Stomach (tissue), 4 donors: ENCODE results near the gene RSL1D1.

Source experiments
- EP300 ChIP-seq: sonication (generic); formaldehyde crosslinking; IDR thresholded peaks from one replicate; pipeline ENCODE4 v1.6.1; 2017; ENCODE audit warnings: antibody characterized with exemption
- POLR2A ChIP-seq, 4 donors: fragments of 450-650 bp; IDR thresholded peaks; one replicate each; pipeline ENCODE4 v1.6.1; 2016; ENCODE audit warnings: antibody characterized with exemption in 4 of 4, control low read depth in 2 of 4, mild to moderate bottlenecking in 1 of 4, moderate library complexity in 1 of 4
- POLR2AphosphoS5 ChIP-seq, 3 donors: sonication (generic); formaldehyde crosslinking; IDR thresholded peaks; one replicate each; pipeline ENCODE4 v1.6.1; 2016; ENCODE audit warnings: antibody characterized with exemption in 3 of 3
- TF ChIP-seq, protein P1 (sequence below), 7 experiments: fragments of 450-650 bp in 4 of 7; fragments of 200-600 bp in 3 of 7; sonication (generic) in 3 of 7; IDR thresholded peaks; one replicate each; pipeline ENCODE4 v1.5.1; 2016 to 2019; ENCODE audit warnings: antibody characterized with exemption in 7 of 7, control low read depth in 2 of 7, mild to moderate bottlenecking in 1 of 7

DNA sequence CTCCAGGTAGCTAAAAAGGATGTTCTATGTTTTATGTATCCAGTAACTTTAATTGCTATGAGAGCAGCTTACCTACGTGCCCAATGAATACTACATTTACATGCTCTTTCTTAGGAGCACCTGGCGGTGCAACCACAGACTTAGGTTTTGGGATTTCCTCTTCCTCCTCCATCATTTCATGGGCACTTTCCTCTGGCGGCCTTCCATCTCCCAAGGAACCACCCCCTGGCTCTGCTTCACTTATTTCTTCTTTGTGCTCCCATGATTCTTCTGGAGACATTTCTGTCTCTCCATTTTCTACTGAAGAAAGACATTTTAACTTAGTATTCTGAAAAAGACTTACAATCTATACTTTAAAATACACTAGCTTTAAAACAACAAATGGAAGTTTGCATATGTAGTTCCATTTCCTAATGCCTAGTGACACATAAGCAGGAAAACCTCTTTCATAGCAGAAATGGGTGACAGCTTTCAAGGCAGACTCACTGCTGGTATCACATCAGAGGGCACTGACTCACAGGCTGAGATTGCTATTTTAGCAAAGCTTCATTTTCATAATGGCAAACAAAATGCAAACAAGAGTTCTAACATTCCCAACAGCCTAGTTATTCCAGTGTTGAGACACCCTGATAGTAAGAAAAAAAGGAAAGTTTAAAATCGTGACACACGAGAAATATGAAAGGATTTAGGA is 45.3 kb upstream of the RSL1D1 start:
- TF ChIP-seq, protein P1, sequence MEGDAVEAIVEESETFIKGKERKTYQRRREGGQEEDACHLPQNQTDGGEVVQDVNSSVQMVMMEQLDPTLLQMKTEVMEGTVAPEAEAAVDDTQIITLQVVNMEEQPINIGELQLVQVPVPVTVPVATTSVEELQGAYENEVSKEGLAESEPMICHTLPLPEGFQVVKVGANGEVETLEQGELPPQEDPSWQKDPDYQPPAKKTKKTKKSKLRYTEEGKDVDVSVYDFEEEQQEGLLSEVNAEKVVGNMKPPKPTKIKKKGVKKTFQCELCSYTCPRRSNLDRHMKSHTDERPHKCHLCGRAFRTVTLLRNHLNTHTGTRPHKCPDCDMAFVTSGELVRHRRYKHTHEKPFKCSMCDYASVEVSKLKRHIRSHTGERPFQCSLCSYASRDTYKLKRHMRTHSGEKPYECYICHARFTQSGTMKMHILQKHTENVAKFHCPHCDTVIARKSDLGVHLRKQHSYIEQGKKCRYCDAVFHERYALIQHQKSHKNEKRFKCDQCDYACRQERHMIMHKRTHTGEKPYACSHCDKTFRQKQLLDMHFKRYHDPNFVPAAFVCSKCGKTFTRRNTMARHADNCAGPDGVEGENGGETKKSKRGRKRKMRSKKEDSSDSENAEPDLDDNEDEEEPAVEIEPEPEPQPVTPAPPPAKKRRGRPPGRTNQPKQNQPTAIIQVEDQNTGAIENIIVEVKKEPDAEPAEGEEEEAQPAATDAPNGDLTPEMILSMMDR (IDR thresholded peaks at IDR 0.05) = no peak
- TF ChIP-seq POLR2A (IDR thresholded peaks at IDR 0.05) (no peak), POLR2AphosphoS5 (IDR thresholded peaks at IDR 0.05) (peak in 1 of 3 donors; percentile 14), EP300 (no peak)
